ENCODE measurements around the gene TCAP. TPM values are rescaled to one million over a fixed set of nuclear protein-coding genes. Genes with fewer than 3 reads are reported as not detected.
"Not testable (repeated sequence)": the region's sequence is repeated elsewhere in the genome, so short reads cannot be mapped to it uniquely, and the experiment has no call there.

TCAP gene
- total RNA-seq, 1 donor from 2014 or later, result 0.40 TPM

DNA sequence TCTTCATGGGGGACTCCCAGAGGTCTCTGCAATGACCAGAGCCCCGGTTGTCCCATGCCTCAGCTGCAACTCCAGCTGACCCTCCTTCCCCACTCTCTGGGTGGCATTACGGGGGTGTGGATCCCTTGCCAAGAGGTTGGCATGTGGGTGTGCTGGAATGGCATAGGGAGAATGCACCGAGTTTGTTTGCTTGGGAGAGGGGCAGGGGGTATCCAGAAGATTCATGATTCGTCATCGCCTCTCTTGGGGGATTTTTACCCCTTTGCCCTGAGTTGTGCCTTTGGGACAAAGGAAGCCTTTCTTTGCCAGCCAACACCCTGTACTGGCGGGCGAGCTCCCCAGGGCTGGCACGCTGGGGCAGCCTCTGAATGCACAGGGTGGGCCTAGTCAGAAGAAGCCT is 41.2 kb downstream of the TCAP start:
- no peak for ATAC-seq

DNA sequence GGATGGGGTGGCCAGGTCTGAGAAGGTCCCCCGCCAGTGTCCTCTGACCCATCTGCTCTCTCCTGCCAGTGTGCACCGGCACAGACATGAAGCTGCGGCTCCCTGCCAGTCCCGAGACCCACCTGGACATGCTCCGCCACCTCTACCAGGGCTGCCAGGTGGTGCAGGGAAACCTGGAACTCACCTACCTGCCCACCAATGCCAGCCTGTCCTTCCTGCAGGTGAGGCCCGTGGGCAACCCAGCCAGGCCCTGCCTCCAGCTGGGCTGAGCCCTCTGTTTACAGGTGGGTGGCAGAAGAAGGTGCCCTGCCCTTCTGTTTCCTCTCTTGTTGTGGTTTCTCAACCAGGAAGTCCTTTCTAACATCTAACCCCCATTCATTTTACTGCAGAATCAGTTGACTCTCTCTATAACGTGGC is 41.8 kb downstream of the TCAP start:
- peak; percentile 45 for ATAC-seq

DNA sequence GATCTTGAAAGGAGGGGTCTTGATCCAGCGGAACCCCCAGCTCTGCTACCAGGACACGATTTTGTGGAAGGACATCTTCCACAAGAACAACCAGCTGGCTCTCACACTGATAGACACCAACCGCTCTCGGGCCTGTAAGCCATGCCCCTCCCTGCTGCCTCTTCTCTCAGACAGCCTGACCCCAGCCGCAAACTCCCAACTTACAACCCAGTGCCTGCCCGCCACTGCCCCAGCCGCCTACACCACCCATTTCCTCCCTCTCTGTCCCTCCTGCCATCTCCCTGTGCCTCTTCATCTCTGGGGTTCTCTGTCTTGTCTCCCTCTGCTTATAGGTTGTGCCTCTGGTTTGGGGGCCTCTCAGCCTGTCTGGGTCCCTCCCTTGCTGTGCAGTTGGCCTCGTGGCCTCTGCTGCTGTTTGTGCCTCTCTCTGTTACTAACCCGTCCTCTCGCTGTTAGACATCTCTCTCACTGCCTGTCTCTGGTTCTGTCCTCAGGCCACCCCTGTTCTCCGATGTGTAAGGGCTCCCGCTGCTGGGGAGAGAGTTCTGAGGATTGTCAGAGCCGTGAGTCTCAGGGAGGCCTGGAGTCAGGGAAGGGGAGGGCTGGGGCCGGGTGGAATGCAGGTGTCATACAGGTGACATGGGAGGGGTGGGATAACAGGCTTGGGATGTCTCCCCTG is 44.3 kb downstream of the TCAP start:
- ATAC-seq, result no peak

DNA sequence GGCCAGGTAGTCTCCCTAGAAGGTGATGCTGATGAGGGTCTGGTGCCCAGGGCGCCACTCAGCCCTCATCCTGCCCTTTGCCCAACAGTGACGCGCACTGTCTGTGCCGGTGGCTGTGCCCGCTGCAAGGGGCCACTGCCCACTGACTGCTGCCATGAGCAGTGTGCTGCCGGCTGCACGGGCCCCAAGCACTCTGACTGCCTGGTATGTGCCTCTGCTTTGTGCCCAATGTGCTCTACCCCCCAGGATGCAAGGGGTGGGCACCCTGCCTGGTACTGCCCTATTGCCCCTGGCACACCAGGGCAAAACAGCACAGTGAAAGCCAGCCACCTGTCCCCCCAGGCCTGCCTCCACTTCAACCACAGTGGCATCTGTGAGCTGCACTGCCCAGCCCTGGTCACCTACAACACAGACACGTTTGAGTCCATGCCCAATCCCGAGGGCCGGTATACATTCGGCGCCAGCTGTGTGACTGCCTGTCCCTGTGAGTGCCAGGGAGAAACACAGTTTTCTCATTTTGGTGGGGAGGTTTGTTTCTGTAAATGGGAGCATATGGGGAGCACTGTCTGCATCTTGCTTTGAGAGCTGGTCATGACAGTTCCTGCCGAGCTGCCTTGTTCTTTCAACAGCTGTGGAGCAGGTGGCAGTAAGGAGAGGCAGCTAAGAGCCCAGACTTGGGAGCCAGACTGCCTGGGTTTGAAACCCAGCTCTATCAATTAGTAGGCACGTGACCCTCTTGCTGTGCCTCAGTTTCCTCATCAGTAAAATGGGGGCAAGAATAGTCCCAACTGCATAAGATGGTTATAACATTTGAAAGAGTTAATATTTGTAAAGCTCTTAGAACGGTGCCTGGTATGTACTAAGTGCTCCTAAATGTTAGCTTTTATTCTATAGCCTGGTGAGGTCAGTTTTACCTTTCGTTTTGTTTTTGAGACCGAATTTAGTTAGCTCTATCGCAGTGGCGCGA is 45.1 kb downstream of the TCAP start:
- no peak for ATAC-seq

GRCh38 chr17:39711071-39711470 is 45.9 kb downstream of the TCAP start:
- not testable (repeated sequence) for ATAC-seq

DNA sequence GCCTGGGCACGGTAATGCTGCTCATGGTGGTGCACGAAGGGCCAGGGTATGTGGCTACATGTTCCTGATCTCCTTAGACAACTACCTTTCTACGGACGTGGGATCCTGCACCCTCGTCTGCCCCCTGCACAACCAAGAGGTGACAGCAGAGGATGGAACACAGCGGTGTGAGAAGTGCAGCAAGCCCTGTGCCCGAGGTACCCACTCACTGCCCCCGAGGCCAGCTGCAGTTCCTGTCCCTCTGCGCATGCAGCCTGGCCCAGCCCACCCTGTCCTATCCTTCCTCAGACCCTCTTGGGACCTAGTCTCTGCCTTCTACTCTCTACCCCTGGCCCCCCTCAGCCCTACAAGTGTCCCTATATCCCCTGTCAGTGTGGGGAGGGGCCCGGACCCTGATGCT is 46.7 kb downstream of the TCAP start:
- no peak for ATAC-seq

DNA sequence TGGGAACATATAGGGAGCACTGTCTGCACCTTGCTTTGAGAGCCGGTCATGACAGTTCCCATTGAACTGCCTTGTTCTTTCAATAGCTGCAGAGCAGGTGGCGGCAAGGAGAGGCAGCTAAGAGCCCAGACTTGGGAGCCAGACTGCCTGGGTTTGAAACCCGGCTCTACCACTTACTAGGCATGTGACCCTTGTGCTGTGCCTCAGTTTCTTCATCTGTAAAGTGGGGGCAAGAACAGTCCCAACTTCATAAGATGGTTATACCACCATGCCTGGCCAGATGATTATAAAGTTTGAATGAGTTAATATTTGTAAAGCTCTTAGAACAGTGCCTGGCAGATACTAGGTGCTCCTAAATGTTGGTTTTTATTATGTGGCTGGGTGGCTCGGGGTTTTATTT is 49.1 kb downstream of the TCAP start:
- ATAC-seq, result no peak

GRCh38 chr17:39715375-39716072 is 50.4 kb downstream of the TCAP start:
- ATAC-seq, result peak; percentile 70

Other genes with a start within 250 kb of the TCAP start
- gene MED1, start 214.1 kb upstream of the TCAP start, total RNA-seq, result 18.7 TPM
- gene CDK12, start 203.9 kb upstream of the TCAP start, total RNA-seq, result 34.4 TPM
- gene NEUROD2, start 57.4 kb upstream of the TCAP start, total RNA-seq, result not detected
- 1.6 TPM for gene PPP1R1B, start 38.4 kb upstream of the TCAP start, total RNA-seq
- 28.0 TPM for gene STARD3, start 28.2 kb upstream of the TCAP start, total RNA-seq
- gene PNMT, start 3.1 kb downstream of the TCAP start, total RNA-seq, result 1.1 TPM
- 22.4 TPM for gene PGAP3, start 22.7 kb downstream of the TCAP start, total RNA-seq
- 118 TPM for gene ERBB2, start 34.7 kb downstream of the TCAP start, total RNA-seq
- gene MIEN1, start 65.2 kb downstream of the TCAP start, total RNA-seq, result 44.3 TPM
- 45.3 TPM for gene GRB7, start 72.6 kb downstream of the TCAP start, total RNA-seq
- gene IKZF3, start 199.0 kb downstream of the TCAP start, total RNA-seq, result 1.1 TPM
- not detected for gene ZPBP2, start 202.9 kb downstream of the TCAP start, total RNA-seq

All from esophagus mucosa (tissue), 1 donor.